Astrocyte of the hippocampus (primary cell): ENCODE data around the gene CACNA2D2.
"Not testable (repeated sequence)": the region's sequence is repeated elsewhere in the genome, so short reads cannot be mapped to it uniquely, and the experiment has no call there.

ENCODE experiments used
- DNase-seq: peaks from one replicate; pipeline ENCODE4 v3.0.0; 2011; ENCODE audit warnings: low read depth, low spot score

CACNA2D2 gene

GRCh38 chr3:50530001-50530970 is 26.9 kb upstream of the CACNA2D2 start:
- no peak for DNase-seq

GRCh38 chr3:50525987-50526386 is 22.6 kb upstream of the CACNA2D2 start:
- DNase-seq = peak; percentile 71

- no peak for DNase-seq
Measured at GRCh38 chr3:50525191-50525910, 21.9 kb upstream of the CACNA2D2 start.

GRCh38 chr3:50524746-50525145 is 21.3 kb upstream of the CACNA2D2 start:
- DNase-seq = no peak

- DNase-seq = no peak
Measured at GRCh38 chr3:50523279-50523811, 19.9 kb upstream of the CACNA2D2 start.

- no peak for DNase-seq
Measured at GRCh38 chr3:50521572-50521971, 18.1 kb upstream of the CACNA2D2 start.

- no peak for DNase-seq
Measured at GRCh38 chr3:50520849-50521248, 17.4 kb upstream of the CACNA2D2 start.

GRCh38 chr3:50519471-50520089 is 16.1 kb upstream of the CACNA2D2 start:
- DNase-seq = peak; percentile 68

- DNase-seq = no peak
Measured at GRCh38 chr3:50518436-50518835, 15.0 kb upstream of the CACNA2D2 start.

GRCh38 chr3:50517721-50518206 is 14.3 kb upstream of the CACNA2D2 start:
- no peak for DNase-seq

- no peak for DNase-seq
Measured at GRCh38 chr3:50516440-50516871, 13.0 kb upstream of the CACNA2D2 start.

GRCh38 chr3:50515565-50516439 is 12.4 kb upstream of the CACNA2D2 start:
- peak; percentile 48 for DNase-seq

GRCh38 chr3:50512908-50513307 is 9.5 kb upstream of the CACNA2D2 start:
- DNase-seq = not testable (repeated sequence)

GRCh38 chr3:50512131-50512530 is 8.7 kb upstream of the CACNA2D2 start:
- no peak for DNase-seq

- DNase-seq = no peak
Measured at GRCh38 chr3:50510325-50510724, 6.9 kb upstream of the CACNA2D2 start.

- DNase-seq = no peak
Measured at GRCh38 chr3:50509715-50510114, 6.3 kb upstream of the CACNA2D2 start.

- DNase-seq = no peak
Measured at GRCh38 chr3:50508821-50509220, 5.4 kb upstream of the CACNA2D2 start.

- DNase-seq = no peak
Measured at GRCh38 chr3:50506169-50506568, 2.7 kb upstream of the CACNA2D2 start.

GRCh38 chr3:50504681-50505080 is 1.2 kb upstream of the CACNA2D2 start:
- no peak for DNase-seq

- peak; percentile 39 for DNase-seq
Measured at GRCh38 chr3:50502584-50503423, 630 bp downstream of the CACNA2D2 start.
